IPS-NIHi7 (cell line): ENCODE measurements around the gene GSN.

Experiments
- DNase-seq: peaks from one replicate; pipeline ENCODE4 v3.0.0; 2012; ENCODE audit warnings: mixed read lengths; ENCODE audit errors: extremely low spot score

GSN gene

GRCh38 chr9:121372239-121373010 is 104.5 kb downstream of the GSN start:
- DNase-seq, result no peak

- no peak for DNase-seq
These were observed 105.2 kb downstream of the GSN start for GRCh38 chr9:121373011-121373729.

DNA sequence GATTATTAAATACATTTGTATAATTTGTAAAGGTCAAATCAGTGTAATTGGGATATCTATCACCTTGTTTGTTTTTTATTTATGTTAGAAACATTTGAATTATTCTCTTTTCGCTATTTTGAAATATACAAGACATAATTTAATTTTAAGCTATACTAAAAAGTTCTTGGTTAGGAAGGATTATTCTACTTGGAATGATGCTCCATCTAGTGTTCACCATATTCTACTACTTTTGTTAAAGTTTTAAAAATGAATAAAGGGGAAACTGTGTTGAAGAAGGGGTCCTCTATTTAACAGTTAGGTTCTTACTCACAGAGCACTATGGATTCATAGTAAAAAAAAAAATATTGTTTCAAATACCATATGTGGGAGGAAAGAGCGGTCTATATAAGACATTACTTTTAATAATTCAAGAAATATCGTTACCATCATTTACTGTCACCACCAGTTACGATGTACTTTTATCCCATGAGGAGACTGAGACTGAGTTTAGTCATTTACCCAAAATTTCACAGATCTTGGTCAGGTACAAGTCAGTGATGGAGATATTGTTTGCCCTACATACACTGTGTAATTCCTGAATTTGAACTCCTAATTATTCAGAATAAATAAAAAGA is 108.4 kb downstream of the GSN start:
- no peak for DNase-seq

GRCh38 chr9:121380846-121381245 is 112.9 kb downstream of the GSN start:
- DNase-seq, result no peak
